GM04504 (cell line): ENCODE measurements around the gene WDR20.
A peak's percentile ranks its signal among the peaks of the same experiment; 100 is the strongest.
"Not testable (repeated sequence)": the region's sequence is repeated elsewhere in the genome, so short reads cannot be mapped to it uniquely, and the experiment has no call there.

ENCODE experiments used
- DNase-seq: peaks from one replicate; pipeline ENCODE4 v3.0.0-alpha.2; 2012; ENCODE audit warnings: low read depth

WDR20 gene

GRCh38 chr14:102171173-102172020 is 31.7 kb downstream of the WDR20 start:
- DNase-seq: no peak

GRCh38 chr14:102172021-102172272 is 32.2 kb downstream of the WDR20 start:
- not testable (repeated sequence) for DNase-seq

GRCh38 chr14:102172721-102173120 is 33.0 kb downstream of the WDR20 start:
- DNase-seq: not testable (repeated sequence)

DNA sequence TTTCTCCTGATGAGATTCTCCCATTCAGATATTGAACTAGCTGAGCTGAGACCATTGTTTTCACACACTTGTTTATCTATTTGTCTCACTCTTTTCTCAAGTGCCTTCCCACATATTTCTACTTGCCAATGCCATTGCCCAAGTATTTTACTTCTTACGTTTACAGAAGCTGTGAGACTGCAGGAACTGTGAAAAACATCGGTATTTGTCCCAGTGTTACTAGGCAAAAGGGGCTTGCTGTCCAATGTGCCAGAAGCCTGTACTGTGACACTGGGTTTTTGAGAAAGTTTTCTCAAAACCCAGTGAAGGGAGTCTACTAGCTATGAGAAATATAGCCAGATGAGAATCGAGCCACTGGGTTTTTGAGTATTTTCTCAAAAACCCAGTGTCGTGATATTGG is 37.5 kb downstream of the WDR20 start:
- DNase-seq: no peak

DNA sequence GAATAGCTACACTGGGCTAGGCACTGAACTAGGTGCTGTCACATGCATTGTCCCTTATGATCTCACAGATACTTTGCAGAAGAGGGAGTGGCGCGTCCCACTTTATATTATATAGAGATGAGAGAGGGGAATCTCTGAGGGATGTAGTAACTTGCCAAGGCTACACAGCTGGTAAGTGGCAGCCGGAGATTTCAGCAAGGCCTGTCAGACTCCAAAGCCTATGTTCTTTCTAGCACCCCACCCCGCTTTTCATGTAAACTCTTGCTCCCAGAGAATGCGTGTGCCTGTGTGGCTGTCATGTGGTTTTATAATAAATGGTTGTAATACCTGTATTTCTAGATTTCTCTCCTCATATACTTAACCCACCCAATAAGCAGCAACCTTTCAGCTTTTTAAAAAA is 39.1 kb downstream of the WDR20 start:
- DNase-seq: no peak

- no peak for DNase-seq
Observed at GRCh38 chr14:102180248-102180998, 40.7 kb downstream of the WDR20 start.

DNA sequence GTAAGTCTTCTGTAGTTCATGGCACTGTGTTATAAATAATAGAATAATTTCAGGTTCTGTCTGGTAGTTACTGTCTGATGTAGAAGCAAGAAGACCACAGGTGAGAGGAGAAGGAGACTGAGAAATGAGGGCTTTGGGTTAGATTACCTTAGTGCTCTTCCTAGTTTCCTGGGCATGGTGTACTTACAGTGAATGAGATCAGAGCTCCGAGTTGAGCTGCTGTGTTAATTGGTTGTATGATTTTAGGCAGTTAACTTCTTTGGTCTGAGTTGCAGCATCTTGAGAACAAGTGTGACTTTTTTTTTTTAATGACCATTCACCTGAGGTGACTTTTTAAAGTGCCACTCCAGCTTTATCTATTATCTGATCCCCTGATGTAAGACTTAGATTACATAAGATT is 41.5 kb downstream of the WDR20 start:
- no peak for DNase-seq

DNA sequence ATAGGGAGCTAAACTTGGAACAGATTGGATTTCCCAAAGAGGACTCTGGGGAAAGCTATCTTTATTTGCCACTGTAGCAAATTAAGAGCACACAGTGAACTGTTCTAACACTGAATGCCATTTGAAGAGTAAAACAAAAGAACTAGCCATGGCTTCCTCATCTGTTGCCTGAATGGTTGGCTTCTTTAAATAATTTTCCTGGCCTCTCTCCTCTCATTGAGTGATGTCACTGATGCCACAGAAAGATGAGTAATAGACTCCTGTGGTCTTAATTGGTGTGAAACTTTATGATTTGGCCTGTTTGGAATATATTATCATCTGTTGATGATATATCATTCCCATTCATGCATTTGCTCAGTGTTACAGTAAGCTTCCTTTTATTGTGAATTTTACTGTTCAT is 42.5 kb downstream of the WDR20 start:
- DNase-seq: peak; percentile 55

GRCh38 chr14:102182936-102183619 is 43.4 kb downstream of the WDR20 start:
- DNase-seq: no peak

GRCh38 chr14:102183886-102184285 is 44.2 kb downstream of the WDR20 start:
- DNase-seq: no peak

DNA sequence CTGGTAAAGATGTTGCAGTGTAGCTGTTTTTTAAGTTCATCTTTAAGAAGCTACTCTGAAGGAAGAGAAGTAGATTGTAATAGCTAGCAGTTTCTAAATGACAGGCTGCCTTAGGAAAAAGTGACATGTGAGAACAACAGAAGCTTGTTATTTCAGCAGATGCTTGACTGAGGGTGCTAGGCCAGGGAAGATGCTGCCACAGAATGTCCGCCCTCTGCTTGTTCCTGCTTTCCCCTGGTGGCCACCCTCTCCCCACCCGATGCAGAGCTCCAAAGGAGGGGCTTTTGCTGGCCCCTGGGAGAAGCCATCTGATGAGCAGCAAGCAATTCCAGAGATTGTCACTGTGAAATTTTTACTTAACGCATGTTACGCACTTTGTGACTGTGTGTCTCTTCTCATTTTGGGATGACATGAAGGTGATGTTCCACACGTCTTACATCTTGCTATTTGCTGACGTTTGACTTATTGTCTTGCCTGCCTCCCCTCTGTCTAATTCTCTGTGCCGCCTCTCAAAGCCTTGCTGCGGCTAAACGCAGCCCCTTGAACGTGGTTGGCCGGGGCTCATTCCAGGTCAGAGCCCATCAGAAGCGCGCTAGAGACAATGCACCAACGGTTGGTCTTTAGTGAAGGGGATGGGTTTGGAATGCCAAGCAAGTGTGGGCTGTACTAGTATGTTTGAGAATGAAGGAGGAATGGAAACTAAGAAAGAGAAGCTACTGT is 44.8 kb downstream of the WDR20 start:
- DNase-seq: no peak

DNA sequence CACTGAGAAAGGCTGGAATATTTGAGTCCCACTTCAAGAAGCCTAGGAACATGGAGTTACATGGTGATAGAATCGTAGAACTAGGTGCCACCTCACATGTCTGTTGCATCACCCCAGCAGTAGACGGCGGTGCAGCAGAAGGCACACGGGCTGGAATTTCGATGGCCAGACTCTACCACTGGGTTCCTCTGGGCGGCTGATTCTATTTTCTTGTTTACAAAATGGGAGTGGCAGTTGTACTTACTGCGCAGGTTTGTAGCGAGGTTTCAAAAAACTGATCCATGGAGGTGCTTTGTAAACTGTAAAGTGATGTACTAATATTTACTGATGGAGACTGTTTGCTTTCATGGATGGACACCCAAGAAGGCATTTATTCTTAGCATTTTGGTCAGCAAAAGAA is 45.7 kb downstream of the WDR20 start:
- no peak for DNase-seq

DNA sequence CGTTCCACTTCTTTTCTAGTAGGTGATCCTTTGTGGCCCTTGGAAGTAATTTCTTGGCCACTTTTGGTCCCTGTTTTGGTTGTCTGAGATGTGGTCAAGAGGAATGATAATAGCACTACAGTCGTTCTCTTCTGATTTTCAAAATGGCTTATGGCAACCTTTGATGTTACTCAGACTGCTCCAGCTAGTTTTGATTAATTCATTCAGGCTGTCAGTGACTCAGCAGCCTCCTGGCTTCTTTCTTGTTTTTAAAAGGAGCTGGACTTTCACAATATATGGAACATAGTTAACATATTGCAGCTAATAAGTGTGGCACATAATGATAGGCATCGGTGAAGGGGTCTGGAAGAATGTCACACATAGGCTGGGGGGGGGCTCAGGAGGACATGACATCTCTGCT is 47.3 kb downstream of the WDR20 start:
- DNase-seq: peak; percentile 68

DNA sequence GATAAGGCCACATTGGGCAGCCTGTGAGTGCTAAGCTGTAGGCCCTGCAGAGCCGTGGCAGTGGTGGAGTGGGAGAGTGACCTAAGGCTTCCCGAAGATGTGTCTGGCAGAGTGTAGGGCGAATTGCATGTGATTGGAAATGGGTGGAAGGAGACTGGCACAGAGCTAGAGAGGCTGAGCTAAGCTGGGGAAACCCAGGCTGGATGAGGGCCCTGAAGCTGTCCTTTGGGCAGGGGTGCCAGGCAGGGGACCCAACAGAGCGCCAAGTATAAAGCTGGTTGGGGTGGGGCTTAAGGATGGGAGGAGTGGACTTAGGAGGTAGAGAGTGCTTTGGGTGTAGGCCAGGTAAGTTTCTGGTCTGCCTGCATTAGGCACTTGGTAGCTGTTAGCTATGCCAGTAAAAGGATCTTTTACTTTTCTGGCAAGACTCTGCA is 47.9 kb downstream of the WDR20 start:
- no peak for DNase-seq

GRCh38 chr14:102188187-102188586 is 48.5 kb downstream of the WDR20 start:
- DNase-seq: no peak

- no peak for DNase-seq
Observed at GRCh38 chr14:102189874-102190273, 50.2 kb downstream of the WDR20 start.

DNA sequence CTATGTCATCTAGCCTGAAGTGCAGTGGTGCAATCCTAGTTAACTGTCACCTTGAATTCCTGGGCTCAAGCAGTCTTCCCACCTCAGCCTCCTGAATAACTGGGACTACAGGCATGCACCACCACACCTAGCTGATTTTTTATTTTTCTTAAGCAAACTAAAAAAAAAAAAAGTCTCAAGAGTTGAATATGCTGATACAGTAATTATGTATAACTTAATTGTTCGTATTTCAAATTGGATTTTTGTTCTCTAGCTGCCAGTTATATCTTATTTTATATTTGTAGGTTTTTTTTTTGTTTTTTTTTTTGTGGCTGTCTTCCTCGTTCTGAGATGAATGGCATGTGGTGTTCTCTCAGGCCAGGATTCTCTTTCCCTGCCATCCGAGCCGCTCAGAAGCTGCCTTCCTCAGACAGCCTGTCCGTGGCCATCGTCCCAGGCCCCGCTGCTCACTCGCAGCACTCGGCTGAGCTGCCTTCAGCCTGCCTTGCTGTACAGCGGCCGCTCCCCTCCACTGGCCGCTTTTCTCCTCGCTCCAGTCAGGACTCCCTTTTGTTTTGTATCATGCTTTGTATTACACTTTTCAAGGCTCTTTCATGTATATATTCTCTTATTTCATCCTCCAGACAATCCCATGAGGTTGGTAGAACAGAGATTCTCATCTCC is 53.3 kb downstream of the WDR20 start:
- DNase-seq: no peak

DNA sequence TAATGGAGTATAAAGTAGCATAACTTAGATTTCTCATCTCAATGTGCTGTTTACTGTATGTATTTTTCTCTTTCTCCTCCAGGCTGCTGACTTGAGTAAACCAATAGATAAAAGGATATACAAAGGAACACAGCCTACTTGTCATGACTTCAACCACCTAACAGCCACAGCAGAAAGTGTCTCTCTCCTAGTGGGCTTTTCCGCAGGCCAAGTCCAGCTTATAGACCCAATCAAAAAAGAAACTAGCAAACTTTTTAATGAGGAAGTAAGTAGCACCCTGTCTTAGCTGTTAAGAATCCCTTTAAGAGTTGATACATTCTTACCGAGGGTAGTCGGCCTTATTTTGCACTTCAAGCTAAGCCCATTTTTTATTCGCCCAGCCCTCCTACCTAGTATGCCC is 55.2 kb downstream of the WDR20 start:
- DNase-seq: no peak

- DNase-seq: no peak
Observed at GRCh38 chr14:102195446-102195845, 55.7 kb downstream of the WDR20 start.

- DNase-seq: no peak
Observed at GRCh38 chr14:102196039-102196901, 56.6 kb downstream of the WDR20 start.

DNA sequence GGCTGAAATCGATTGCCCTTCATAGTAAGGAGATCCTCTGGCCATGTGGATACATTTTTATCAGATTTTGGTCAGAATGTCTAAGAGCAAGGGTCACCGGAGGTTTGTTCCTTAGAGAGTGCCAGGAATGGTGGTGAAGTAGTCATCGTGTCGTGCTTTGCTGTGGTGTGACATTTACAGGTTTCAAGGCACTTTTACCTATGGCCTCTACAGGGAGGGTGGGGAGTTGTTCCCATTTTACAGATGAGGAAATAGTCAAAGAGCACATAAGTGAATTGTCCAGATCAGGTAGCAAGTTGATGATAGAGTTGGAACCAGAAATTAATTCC is 57.2 kb downstream of the WDR20 start:
- DNase-seq: no peak
